T-helper 2 cell (primary cell): ENCODE measurements around the gene SPOCK3.
"Not testable (repeated sequence)": the region's sequence is repeated elsewhere in the genome, so short reads cannot be mapped to it uniquely, and the experiment has no call there.

Source experiments
- DNase-seq, 5 experiments: peaks; one replicate each; pipeline versions ENCODE4 v3.0.0 to v3.0.0-alpha.2; 2012 to 2022

SPOCK3 gene

GRCh38 chr4:166930464-166930863 is 303.8 kb downstream of the SPOCK3 start:
- no peak for DNase-seq

- DNase-seq = no peak
Measured at GRCh38 chr4:166924424-166924823, 309.9 kb downstream of the SPOCK3 start.

DNA sequence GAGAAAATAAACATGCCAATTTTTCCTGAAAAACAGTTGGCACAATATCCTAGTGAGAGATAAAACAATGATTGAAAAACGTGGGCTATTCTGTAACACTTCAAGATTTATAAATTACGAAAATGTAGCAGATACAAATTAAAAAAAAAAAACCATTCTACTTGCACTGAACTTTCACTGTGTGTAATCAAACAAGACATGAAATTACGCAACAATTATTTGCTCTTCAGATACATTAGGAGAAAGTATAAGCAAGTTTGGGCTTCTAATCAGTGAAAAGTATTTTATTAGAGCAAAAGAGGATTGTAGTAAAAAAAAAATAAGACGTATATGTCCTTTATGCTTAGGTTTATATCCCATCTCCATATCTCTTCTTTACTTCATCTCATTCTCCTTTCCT is 320.4 kb downstream of the SPOCK3 start:
- no peak for DNase-seq

GRCh38 chr4:166903408-166903807 is 330.9 kb downstream of the SPOCK3 start:
- DNase-seq = no peak

- DNase-seq = no peak
Measured at GRCh38 chr4:166902941-166903340, 331.4 kb downstream of the SPOCK3 start.

DNA sequence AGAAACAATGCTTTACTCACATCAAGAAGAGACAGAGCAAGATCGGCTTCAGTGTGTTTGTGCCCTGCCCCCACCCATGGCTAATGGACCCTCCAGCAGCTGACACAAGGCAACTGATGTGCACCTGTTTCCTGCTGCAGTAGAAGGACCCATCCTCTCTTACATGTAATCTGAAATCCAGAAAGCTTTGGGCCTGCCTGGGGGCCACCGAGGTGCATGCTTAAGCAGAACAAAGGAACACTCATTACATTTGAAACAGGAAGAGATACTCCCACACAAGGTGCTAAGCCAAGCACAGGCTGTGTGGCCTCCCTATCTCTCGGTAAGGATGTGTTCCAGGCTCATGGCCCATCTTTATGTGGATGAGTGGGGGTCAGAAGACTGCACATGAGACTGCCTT is 338.0 kb downstream of the SPOCK3 start:
- no peak for DNase-seq

DNA sequence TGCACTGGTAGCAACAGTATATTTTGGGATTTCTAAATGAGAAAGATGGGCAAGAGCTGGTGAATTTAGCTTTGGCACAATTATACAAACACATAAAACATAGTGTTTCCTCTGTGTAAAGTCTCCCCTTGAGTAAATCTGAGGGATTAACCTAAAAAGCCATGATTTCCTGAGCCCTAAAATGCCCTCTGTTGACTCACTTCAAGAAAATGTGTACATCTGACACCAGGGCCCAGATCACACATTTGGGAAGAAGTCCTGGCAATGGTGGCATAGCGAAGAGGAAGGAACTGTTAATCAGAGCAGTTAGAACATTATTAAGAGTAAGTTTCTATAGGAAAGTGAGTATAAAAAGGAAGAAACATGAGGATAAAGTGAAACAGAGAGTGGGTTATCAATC is 338.5 kb downstream of the SPOCK3 start:
- DNase-seq = no peak

GRCh38 chr4:166887457-166887856 is 346.8 kb downstream of the SPOCK3 start:
- no peak for DNase-seq

DNA sequence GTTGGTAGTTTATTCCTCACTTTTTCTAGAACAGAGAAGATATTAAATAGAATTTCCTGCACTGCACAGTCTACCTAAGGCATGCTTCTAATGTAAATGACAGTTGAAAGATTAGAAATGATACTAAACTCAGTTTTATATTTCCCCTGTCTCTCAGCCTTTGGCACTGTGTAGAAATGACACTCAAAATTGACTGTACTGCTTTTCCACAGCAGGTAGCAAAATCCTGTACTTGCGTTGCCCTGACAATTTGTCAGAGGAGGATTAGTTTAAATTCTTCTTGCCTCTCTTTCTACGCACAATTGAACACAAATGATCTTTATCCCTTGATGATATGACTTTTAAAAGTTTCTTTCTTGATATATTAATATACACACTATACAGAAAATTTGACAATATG is 347.6 kb downstream of the SPOCK3 start:
- DNase-seq = no peak

DNA sequence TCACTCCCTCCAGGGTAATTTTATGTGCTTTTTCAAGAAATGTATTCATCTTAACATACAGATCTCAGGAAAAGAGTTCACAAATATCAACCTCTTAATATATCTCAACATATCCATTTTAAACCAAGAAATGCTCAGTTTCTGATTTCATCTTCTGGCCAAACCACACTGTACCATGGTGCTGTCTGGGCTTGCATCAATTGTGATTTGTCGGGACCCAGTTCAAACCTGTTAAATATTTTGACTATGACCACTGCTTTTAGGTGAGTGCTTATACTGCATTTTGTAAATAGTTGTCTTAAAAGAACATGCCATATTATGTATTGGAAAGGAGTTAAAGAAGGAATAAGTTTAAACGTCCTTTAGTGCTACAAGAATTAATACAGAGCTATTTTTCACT is 352.1 kb downstream of the SPOCK3 start:
- no peak for DNase-seq

DNA sequence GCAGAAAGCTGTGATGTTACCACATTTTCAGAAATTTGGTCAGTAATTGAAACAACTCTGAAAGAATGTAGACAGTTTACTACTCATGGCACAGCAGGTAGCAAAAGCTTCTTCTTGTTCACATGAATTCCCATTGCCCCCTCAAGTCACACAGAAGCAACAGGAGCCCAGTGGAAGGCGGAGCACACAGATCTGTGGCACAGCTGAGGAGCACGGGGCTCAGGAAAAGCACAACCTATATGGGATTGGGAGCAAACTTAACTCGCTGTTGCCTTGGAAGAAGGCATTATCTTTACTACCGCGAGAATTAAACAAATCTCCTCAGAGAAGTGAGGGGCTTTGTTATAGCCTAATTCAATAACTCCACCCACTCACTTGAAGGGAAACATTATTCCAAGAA is 358.5 kb downstream of the SPOCK3 start:
- DNase-seq = no peak

- DNase-seq = no peak
Measured at GRCh38 chr4:166862032-166862431, 372.3 kb downstream of the SPOCK3 start.

DNA sequence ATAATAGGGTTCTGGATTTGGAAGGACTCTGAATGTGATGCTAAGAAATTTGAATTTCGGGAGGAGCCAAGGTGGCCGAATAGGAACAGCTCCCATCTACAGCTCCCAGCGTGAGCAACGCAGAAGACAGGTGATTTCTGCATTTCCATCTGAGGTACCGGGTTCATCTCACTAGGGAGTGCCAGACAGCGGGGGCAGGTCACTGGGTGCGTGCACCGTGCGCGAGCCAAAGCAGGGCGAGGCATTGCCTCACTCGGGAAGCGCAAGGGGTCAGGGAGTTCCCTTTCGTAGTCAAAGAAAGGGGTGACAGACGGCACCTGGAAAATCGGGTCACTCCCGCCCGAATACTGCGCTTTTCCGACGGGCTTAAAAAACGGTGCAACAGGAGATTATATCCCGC is 383.9 kb downstream of the SPOCK3 start:
- not testable (repeated sequence) for DNase-seq

DNA sequence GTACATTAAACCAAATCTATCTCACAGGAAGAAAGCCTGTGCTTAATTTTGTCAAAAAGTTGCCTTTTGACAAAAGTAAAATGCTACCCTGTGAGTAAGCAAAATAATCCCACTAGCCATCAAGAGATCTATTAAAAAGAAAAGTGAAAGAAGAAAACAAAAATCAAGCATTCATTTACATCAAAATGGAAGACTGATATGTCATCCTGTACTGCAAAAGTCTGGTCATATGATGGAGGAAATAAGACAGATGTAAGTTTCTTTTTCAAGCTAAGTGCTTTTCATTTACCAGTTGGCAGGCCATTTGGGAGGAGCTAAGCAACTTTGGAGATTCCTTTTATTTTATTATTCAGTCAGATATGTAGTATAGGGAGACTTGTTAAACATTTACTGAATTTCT is 387.4 kb downstream of the SPOCK3 start:
- no peak for DNase-seq

GRCh38 chr4:166842795-166843261 is 391.5 kb downstream of the SPOCK3 start:
- DNase-seq = no peak

DNA sequence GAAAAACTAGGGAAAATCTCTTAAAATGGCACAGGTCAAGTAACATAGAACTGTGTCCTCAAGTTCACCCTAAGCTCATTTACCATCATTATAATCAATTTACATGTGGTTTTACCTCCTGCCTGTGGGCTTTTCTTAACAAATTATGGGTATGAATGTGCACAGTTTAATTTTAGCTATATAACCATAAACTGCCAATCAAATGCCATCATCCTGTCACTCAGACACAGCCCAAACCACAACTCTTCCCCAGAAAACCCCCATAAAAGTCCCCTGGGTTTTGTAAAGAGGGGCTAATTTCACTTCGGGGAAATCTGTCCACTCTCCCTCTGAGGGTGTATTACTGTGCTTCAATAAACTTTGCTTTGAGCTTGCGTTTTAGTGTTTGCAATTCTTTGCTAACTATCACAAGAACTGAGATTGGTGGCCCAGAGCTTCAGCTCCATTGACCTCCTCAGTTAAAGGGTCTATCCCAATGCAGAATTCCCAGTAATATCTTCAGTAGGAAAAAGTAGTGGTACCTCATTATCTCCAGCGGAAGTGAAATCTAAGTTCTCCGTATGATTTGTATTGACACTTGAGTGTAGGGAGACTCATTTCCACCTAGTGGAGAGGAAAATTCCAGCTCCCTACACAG is 394.6 kb downstream of the SPOCK3 start:
- DNase-seq = no peak

DNA sequence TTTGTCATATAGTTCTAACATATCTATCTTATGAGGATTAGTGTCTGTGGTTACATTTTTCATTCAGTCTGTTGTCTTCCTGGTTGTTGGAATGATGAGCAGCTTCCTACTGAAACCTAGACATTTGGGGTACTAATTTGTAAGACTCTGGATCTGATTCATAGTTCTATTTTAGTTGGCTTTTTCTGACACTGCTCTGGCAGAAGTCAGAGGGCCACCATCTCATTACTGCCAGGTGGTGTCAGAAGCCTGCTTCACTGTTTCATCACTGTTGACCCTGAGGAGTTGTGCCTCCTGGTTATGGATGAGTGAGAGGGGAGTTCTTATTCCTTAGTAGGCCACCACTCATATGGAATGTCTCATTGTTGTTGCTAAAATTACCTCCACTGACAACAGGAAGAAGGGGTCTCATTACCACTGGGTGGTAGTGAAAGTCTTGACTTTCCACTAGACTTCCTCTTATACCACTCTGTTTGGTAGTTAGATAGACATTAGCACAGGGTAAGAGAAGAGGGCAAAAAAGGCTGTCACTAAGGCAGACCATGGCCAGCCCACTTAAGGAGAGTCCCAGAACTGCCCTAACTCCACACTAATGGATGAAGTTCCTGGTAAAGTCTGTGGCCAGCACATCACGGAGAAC is 395.2 kb downstream of the SPOCK3 start:
- no peak for DNase-seq

- no peak for DNase-seq
Measured at GRCh38 chr4:166836865-166837264, 397.4 kb downstream of the SPOCK3 start.

DNA sequence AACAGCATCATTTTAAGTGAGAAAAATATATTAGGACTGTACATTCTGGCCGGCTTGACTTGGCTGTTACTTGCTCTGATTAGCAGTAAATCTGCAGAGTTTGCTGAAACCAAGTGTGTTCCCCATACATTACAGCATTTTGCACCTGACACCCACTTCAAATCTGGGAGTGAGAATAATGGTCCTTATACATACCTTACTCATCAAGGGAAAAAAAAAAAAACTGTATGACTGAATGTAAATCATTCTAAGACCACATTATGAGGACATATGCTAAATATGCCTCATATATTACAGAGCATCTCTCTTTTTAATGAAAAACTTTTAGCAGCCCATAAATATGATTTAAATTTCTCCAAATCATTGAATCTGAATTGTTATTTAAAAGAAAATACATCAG is 406.7 kb downstream of the SPOCK3 start:
- no peak for DNase-seq

GRCh38 chr4:166827167-166827566 is 407.1 kb downstream of the SPOCK3 start:
- no peak for DNase-seq

DNA sequence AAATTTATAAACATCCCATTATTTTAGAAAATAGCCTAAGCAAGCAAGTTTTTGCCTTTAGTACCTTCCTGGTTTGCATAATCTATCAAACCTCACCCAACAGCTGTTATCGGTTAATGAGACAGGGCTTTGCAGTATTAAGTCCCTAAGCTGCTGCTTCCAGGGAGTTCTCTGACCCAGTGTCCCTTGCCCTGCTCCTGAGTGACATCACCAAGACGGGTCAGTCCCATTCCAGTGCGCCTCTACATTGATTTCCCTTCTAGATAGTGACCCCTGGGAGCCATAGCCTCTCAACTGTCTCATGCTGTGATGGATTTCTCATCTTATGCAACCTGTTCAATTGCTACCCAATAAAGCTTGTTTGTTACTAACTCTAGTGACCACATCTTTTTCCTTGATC is 410.4 kb downstream of the SPOCK3 start:
- no peak for DNase-seq

GRCh38 chr4:166823126-166823525 is 411.2 kb downstream of the SPOCK3 start:
- DNase-seq = no peak

GRCh38 chr4:166822386-166822785 is 411.9 kb downstream of the SPOCK3 start:
- DNase-seq = no peak

- DNase-seq = no peak
Measured at GRCh38 chr4:166816890-166817289, 417.4 kb downstream of the SPOCK3 start.

DNA sequence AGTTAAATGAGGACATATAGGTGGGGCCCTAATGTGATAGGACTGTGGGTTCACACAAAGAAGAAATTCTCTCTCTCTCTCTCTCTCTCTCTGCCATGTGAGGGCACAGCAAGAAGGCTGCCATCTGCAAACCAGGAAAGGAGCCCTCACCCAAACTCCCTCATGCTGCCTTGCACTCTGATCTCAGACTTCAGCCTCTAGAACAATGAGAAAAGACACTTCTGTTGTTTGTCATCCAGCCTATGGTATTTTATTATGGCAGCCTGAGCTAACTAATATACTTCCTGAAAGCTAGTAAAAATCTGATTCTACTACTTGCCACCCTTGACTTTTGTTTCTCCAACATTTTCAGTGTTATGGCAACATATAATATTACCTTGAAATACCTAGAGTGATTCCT is 425.9 kb downstream of the SPOCK3 start:
- no peak for DNase-seq
